Measurements from ENCODE around the gene CDK10. TPM values are rescaled to one million over a fixed set of nuclear protein-coding genes. Genes with fewer than 3 reads are reported as not detected.
"Not testable (repeated sequence)": the region's sequence is repeated elsewhere in the genome, so short reads cannot be mapped to it uniquely, and the experiment has no call there.

The CDK10 gene
- total RNA-seq, 1 donor from 2014 or later, result 21.9 TPM

GRCh38 chr16:89691986-89692569 is 5.6 kb downstream of the CDK10 start:
- intact Hi-C loops (cut with DNase I), result no loop called here

GRCh38 chr16:89693289-89693731 is 6.8 kb downstream of the CDK10 start:
- ATAC-seq (no peak), DNase-seq (ENCODE audit: missing footprints) (peak; percentile 62)
- intact Hi-C loops (cut with DNase I), result no loop called here

More at GRCh38 chr16:89691986-89692569, 5.6 kb downstream of the CDK10 start:
- ATAC-seq (no peak), DNase-seq (ENCODE audit: missing footprints) (peak; percentile 42)

DNA sequence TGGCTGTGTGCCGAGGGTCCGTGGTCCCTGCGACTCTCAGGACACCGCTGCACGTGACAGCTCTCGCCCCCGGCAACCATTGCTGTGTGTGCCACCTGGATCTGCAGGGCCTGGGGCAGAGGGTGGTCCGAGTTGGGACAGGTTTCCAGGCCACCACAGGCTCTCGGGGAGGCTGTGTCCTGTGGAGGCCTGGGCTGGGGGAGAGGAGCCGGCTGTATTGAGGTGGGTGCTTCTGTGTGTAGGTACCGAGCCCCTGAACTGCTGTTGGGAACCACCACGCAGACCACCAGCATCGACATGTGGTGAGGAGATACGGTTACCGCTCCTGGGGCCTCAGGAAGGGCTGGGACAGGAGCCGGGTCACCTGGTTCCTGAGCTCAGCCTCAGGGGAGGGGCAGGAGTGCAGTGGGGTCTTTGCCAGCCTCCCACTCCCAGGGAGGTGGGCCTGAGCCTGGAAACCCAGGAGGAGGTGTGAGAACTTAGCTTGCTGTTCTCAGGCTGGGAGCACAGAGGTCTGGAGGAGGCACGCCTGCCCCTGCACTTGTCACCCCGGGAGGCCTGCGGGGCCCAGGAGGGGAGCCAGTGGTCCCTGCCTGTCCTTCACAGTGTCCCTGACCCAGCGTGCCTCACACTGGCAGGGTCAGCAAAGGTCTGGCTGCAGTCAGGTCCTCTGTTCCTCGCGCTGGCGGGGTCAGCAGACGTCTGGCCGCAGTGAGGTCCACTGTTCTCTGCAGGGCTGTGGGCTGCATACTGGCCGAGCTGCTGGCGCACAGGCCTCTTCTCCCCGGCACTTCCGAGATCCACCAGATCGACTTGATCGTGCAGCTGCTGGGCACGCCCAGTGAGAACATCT is 7.7 kb downstream of the CDK10 start:
- ATAC-seq (no peak), DNase-seq (ENCODE audit: missing footprints) (no peak)
- intact Hi-C loops (cut with DNase I), result no loop called here

DNA sequence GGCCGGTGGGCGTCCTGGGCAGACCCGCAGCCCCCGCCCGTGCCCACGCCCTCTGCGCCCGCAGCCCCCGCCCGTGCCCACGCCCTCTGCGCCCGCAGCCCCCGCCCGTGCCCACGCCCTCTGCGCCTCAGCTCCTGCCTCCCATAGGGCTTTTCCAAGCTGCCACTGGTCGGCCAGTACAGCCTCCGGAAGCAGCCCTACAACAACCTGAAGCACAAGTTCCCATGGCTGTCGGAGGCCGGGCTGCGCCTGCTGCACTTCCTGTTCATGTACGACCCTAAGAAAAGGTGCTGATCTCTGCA is 8.2 kb downstream of the CDK10 start:
- intact Hi-C loops (cut with DNase I); DNase-seq (ENCODE audit: missing footprints); ATAC-seq: not testable (repeated sequence)

GRCh38 chr16:89695086-89695874 is 8.8 kb downstream of the CDK10 start:
- intact Hi-C loops (cut with DNase I), result no loop called here
- DNase-seq (ENCODE audit: missing footprints) (no peak), ATAC-seq (no peak)

DNA sequence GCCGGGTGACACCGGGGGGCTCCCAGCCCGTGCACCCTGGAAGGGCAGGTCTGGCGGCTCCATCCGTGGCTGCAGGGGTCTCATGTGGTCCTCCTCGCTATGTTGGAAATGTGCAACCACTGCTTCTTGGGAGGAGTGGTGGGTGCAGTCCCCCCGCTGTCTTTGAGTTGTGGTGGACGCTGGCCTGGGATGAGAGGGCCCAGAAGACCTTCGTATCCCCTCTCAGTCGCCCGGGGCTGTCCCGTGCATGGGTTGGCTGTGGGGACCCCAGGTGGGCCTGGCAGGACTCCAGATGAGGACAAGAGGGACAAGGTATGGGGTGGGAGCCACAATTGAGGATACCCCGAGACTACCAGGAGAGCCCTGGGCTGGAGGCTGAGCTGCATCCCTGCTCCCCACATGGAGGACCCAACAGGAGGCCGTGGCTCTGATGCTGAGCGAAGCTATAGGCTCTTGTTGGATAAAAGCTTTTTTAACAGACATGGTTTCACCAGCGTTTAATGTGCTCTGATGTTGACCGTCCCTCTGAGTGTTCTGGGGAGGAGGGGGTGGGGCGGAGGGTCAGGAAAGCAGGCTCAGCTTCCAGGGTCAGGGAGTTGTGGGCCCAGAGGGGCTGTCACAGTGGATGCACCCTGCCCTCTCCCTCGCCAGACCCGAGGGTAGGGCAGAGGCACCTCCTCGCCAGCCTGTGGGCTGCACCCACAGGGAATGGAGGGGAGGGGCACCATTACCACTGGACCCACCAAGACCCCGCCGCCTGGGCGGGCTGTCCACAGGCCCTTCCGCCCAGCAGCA is 9.6 kb downstream of the CDK10 start:
- intact Hi-C loops (cut with DNase I), result no loop called here
- ATAC-seq (no peak), DNase-seq (ENCODE audit: missing footprints) (no peak)

DNA sequence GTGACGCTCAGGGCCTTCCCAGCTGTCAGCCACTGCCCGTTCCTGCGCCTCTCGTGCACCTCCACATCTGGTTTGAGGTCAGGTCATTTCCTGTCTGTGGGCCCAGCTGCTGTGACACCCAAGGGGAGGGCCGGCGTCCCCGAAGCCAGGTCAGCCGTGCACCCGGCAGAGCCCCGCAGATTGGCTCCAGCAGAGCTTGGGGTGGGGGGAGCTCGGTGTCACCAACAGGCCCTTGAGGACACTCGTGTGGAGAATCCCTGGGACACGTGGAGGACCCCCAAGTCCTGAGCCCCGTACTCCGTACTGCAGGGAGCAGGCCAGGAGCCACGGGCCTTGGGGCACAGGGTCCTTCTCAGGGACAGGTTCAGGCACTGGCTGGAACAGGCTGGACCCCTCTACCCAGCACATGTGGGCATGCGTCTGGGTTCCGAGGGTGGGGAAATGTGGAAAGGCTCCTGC is 10.2 kb downstream of the CDK10 start:
- no peak for DNase-seq (ENCODE audit: missing footprints)
- intact Hi-C loops (cut with DNase I), result no loop called here

DNA sequence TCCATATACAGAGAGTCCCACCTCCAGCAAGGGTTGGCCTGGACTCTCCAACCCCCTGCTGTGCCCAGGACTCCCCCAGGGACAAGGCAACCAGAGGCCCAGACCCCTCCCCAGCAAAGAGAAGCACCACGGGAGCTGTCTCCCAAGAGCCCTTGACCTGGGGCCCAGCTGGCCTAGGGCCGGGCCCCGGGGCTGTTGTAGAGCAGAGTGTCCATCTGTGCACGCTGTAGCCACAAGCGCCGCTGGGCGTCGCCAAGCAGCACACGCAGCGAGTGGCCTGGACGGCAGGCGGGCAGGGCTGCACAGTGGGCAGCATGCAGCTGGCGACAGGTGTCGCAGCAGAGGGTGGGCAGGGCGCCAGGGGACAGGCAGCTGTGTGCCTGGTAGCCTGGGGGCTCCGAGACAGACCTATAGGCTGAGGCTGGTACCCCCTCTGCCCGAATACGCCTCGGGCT is 10.7 kb downstream of the CDK10 start:
- ATAC-seq (no peak), DNase-seq (ENCODE audit: missing footprints) (no peak)
- intact Hi-C loops (cut with DNase I), result no loop called here

More for the DNA sequence above, 10.2 kb downstream of the CDK10 start:
- ATAC-seq, result no peak

DNA sequence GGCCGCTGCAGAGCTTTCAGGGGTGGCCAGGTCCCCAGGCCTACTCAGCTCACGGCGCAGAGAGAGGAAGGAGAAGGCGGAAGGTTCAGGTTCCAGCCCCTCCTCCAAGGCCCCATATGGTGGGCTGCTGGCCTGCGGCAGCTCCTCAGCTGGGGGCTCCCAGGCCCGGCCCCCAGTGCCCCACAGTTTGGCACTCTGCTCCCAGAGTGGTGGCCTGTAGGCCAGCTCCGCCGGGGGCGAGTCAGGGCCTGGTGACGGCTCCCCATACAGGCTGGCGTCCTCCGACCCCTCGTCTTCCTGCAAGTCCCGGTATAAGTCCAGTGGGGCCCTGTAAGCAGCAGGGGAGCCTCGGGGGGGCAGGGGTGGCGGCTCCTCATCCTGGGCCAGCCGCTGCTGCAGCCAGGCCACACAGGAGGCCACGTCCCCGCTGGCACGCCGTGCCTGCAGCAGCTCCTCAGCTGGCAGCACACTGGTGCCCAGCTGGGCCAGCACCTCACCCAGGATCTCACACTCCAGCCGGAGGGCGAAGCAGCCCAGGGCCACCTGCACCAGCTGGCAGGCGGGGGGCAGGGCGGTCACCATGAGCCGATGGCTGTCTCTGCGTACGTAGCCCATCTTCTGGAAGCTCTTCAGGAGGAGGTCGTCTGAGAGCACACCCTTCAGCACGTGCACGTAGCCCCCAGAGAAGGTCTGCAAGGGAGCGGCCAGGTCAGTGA is 11.3 kb downstream of the CDK10 start:
- intact Hi-C loops (cut with DNase I), result no loop called here
- DNase-seq (ENCODE audit: missing footprints), result no peak
- ATAC-seq, result no peak

GRCh38 chr16:89698717-89699116 is 12.2 kb downstream of the CDK10 start:
- DNase-seq (ENCODE audit: missing footprints); intact Hi-C loops (cut with DNase I); ATAC-seq: not testable (repeated sequence)

DNA sequence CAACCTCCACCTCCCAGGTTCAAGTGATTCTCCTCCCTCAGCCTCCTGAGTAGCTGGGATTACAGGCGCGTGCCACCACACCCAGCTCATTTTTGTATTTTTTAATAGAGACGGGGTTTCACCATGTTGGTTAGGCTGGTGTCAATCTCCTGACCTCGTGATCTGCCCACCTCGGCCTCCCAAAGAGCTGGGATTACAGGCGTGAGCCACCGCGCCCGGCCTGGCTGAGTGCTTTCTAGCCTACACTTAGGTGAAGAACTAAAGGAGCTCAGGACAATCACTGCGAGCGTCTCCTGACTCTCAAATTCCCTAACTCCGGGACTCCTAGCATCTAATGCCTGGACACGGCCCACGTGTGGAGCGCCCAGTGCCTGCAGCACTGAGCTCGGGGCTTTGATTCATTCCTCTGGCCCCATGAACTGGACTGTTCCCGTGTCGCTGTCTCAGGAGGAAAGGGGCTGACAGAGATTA is 13.2 kb downstream of the CDK10 start:
- not testable (repeated sequence) for ATAC-seq; DNase-seq (ENCODE audit: missing footprints)
- intact Hi-C loops (cut with DNase I), result loop anchor here (5.0 kb wide), 3 partner anchors 42 to 163 kb away; partner anchors contain the start of genes CHMP1A and SPATA33

GRCh38 chr16:89700100-89700648 is 13.7 kb downstream of the CDK10 start:
- ATAC-seq, result peak; percentile 80
- intact Hi-C loops (cut with DNase I), result loop anchor here (5.0 kb wide), 3 partner anchors 43 to 162 kb away; partner anchors contain the start of genes CHMP1A and SPATA33
- DNase-seq (ENCODE audit: missing footprints), result peak; percentile 100

- DNase-seq (ENCODE audit: missing footprints) (no peak), ATAC-seq (no peak)
- intact Hi-C loops (cut with DNase I), result loop anchor here (5.0 kb wide), 3 partner anchors 44 to 161 kb away; partner anchors contain the start of genes CHMP1A and SPATA33
Observed at GRCh38 chr16:89700649-89701424, 14.3 kb downstream of the CDK10 start.

DNA sequence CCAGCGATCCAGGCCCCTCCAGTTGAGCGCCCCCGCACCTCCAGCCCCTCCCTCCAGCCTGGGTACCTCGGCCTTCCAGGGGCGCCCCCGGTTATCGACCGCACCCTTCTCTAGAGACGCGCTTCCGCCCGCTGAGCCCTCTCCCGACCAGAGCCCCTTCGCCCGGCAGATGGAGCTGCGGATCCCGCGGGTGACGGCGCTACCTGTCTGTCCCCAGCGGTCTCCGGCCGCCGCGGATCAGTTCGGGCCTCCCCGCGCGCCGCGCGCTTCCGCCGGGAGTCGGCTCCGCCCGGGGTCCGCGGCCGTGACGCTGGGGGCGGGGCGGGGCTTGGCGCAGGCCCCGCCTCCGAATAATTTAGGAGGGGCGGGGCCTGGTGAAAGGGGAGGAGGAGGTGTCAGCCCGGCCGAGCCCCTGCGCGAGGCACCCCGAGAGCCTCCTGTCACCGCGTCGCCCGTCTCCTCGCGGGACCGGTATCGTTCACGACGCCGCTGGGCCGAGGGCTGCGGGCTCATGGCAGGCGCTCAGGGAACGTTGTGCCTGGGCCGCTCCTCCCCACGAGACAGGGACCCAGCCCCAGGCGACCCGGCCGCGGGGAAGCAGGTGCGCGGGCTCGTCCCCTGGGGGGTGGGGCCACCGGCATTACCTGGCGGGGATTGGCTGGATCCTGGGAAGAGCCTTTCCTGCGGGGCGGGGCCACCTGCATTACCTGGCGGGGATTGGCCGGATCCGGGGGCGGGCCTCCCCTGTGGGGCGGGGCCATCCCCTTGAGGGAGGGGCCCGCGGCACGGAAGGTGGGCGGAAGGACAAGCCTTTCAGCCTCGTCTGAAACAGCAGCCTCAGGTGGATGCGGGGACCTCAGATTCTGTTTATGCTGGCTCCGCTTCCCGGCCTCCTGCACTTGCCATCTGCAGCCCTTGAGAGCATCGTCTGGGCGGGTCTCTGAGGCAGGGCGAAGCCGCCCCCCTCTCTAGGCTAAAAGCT is 15.2 kb downstream of the CDK10 start, which contains the start of gene SPATA2L:
SPATA2L (minus strand) TSS at position 281 of the 982 bp plus-strand sequence. CDS start 473 bp downstream, outside the sequence.
- intact Hi-C loops (cut with DNase I), result loop anchor here (5.0 kb wide), 3 partner anchors 44 to 161 kb away; partner anchors contain the start of genes CHMP1A and SPATA33
- ATAC-seq (peak; percentile 78), DNase-seq (ENCODE audit: missing footprints) (peak; percentile 95)

DNA sequence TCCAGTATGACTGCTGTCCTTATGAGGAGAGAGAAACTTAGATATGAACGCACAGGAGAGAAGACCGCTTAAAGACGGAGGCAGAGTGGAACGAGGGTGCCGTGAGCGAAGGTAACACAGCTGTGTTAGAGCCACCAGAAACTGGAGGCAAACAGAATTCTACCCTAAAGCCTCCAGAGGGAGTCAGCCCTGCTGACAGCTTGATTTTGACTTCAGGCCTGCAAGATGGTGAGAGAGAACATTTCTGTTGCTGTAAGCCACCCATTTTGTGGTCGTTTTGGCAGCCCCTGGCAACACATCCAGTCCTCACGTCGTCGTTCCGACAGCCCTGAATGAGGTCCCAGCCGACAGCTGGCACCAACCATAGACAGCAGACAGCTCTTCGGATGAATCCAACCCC is 17.8 kb downstream of the CDK10 start:
- ATAC-seq (no peak), DNase-seq (ENCODE audit: missing footprints) (no peak)
- intact Hi-C loops (cut with DNase I), result loop anchor here (5.0 kb wide), 3 partner anchors 47 to 158 kb away; partner anchors contain the start of genes CHMP1A and SPATA33

Data from Right ventricle myocardium inferior (tissue), 1 donor.